Fibroblast of lung (primary cell): ENCODE measurements around the gene EFR3B. TPM values are rescaled to one million over a fixed set of nuclear protein-coding genes. Genes with fewer than 3 reads are reported as not detected.

ENCODE experiments used
- DNase-seq, 2 donors: peaks; one replicate each; pipeline versions ENCODE4 v3.0.0 to v3.0.0-alpha.2; 2010; ENCODE audit warnings: low read depth in 2 of 2
- H2AFZ ChIP-seq: 2 replicates; pipeline ENCODE4 v1.5.1; 2012; ENCODE audit warnings: low read length, control low read depth, inconsistent platforms
- H3K27ac ChIP-seq: 2 replicates; pipeline ENCODE4 v1.5.1; 2011; ENCODE audit warnings: low read length, control low read depth; ENCODE audit not compliant: insufficient read depth
- H3K27me3 ChIP-seq: 2 replicates; pipeline ENCODE4 v1.5.1; 2011; ENCODE audit warnings: mild to moderate bottlenecking, low read length; ENCODE audit not compliant: control insufficient read depth, insufficient read depth
- H3K36me3 ChIP-seq: 2 replicates; pipeline ENCODE4 v1.5.1; 2011; ENCODE audit warnings: low read length; ENCODE audit not compliant: control insufficient read depth, insufficient read depth
- H3K4me1 ChIP-seq: 2 replicates; pipeline ENCODE4 v1.5.1; 2011; ENCODE audit warnings: low read length; ENCODE audit not compliant: control insufficient read depth, insufficient read depth; ENCODE audit errors: extremely low read depth
- H3K4me2 ChIP-seq: 2 replicates; pipeline ENCODE4 v1.5.1; 2011; ENCODE audit warnings: low read length, control low read depth; ENCODE audit not compliant: insufficient read depth; ENCODE audit errors: extremely low read depth
- H3K4me3 ChIP-seq, 4 experiments: fragments of 200-600 bp in 1 of 4; sonication (generic) in 1 of 4; replicated peaks in 1 of 4; 2 replicates each; pipeline ENCODE4 v1.5.1; 2011 to 2016; ENCODE audit warnings: low read length in 4 of 4, low read depth in 3 of 4, mild to moderate bottlenecking in 3 of 4, control low read depth in 2 of 4, inconsistent platforms in 1 of 4, mixed read lengths in 1 of 4; ENCODE audit not compliant: insufficient read depth in 1 of 4; ENCODE audit errors: control extremely low read depth in 1 of 4
- H3K79me2 ChIP-seq: 2 replicates; pipeline ENCODE4 v1.5.1; 2012; ENCODE audit warnings: mild to moderate bottlenecking, low read length, inconsistent platforms; ENCODE audit not compliant: control insufficient read depth, insufficient read depth
- H3K9ac ChIP-seq: 2 replicates; pipeline ENCODE4 v1.5.1; 2011; ENCODE audit warnings: mild to moderate bottlenecking, low read length, control low read depth; ENCODE audit not compliant: insufficient read depth
- H3K9me3 ChIP-seq: 2 replicates; pipeline ENCODE4 v1.5.1; 2012; ENCODE audit warnings: low read depth, low read length; ENCODE audit not compliant: control insufficient read depth, insufficient read depth
- H4K20me1 ChIP-seq: 2 replicates; pipeline ENCODE4 v1.5.1; 2011; ENCODE audit warnings: low read length; ENCODE audit not compliant: control insufficient read depth, insufficient read depth; ENCODE audit errors: extremely low read depth
- EZH2 ChIP-seq: IDR thresholded peaks from 2 replicates; pipeline ENCODE4 v1.5.1; 2012; ENCODE audit warnings: low read length, control low read depth, mild to moderate bottlenecking; ENCODE audit errors: missing control alignments
- polyA plus RNA-seq, 2 donors: library from polyadenylated mRNA; depleted of rRNA in 1 of 2; stranded (reverse) in 1 of 2; unstranded in 1 of 2; fragments of >200 nt; gene quantifications; 2 replicates each; pipeline ENCODE4 v1.2.1, GENCODE V29; 2011 to 2012; ENCODE audit warnings: missing spikeins in 1 of 2
- total RNA-seq: library from RNA; depleted of rRNA; stranded (reverse); fragments of >200 nt; gene quantifications from 2 replicates; pipeline ENCODE4 v1.2.1, GENCODE V29; 2014
- TF ChIP-seq, protein P1 (sequence below), 2 donors: IDR thresholded peaks in 1 of 2; conservative IDR thresholded peaks in 1 of 2; 1 replicate in 1 of 2; 2 replicates in 1 of 2; pipeline ENCODE4 v1.5.1; 2011 to 2012; ENCODE audit warnings: low read length in 2 of 2, control low read depth in 1 of 2, inconsistent platforms in 1 of 2, low read depth in 1 of 2, mild to moderate bottlenecking in 1 of 2

EFR3B gene
- total and polyA plus RNA-seq, 2 donors (not counting 1 experiment from before 2014, with no cell fraction given): 0.03 to 0.50 TPM

DNA sequence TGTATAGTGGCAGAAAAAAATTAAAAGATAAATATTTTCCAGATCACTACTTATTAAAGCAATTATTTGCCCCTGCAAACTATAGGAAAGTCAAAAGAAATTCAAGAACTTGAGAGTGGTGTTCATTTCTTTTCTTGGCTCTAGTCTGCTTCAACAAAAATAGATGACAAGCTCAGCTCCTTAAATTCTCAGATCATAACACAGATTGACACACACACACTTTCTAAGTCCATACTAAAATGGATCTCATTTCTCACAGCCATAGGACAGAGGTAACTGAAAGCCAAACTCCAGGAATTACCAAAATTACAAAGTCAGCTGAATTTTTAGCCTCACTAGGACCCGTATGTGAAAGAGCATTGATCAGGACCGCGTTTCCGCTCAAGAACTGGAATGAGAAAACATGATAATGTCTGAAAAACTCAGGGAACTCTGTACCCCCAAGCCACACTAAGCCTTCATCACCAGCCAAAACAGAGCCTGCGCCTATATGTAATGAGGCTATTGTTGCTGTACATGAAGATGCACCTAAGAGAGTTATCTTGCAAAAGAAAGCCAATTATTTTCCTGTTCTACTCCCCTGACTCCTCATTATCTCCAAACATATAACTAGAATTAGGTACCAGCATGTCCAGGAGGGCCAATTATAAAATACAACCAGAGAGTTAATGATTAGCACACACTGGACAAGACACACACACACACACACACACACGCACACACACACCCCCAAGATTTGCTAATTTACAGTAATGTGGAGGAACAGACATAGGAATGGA lies 16.5 kb upstream of the EFR3B start:
- no peak overlapping the region for H3K9ac ChIP-seq
- no peaks in the 10 kb centered on the region for H3K4me1 ChIP-seq
- no peaks in the 10 kb centered on the region for H3K36me3 ChIP-seq
- no peak for DNase-seq
- H3K9me3 ChIP-seq: no peaks in the 10 kb centered on the region
- no peak overlapping the region for H3K4me3 ChIP-seq
- TF ChIP-seq EZH2: no peak
- no peak overlapping the region for H3K27ac ChIP-seq
- peaks cover 2% of the 10 kb centered on the region for H3K27me3 ChIP-seq
- H4K20me1 ChIP-seq: no peaks in the 10 kb centered on the region
- H3K79me2 ChIP-seq: no peaks in the 10 kb centered on the region
- no peak overlapping the region for H2AFZ ChIP-seq
- H3K4me2 ChIP-seq: no peak overlapping the region

DNA sequence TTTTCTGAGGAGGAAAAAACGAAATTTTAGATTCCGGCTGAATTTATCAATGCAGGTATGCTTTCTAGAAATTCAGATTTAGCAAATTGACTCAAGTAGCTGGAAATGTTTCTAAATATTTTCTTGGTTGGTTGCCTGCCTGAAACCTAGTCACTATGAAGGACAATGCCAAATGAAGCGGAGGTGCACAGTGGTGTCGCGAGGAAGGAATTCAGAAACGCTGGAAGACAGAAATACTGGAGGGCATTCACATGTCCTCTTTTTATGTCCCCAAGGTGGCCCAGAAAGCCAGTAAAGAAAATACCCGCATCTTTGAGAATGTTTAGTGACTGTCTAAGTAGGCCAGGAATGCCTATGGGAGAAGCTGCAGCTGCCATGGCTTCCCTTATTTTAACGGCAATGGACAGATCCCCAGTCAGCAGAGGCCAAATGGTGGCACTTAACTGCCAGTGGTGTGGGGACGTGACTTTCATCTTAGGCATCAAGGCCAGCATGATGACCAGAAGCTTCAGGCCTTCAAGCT lies 15.8 kb upstream of the EFR3B start:
- Histone ChIP-seq H3K4me1 (no peaks in the 10 kb centered on the region), H3K9ac (no peak overlapping the region), H2AFZ (no peak overlapping the region), H3K79me2 (no peaks in the 10 kb centered on the region), H3K4me2 (no peak overlapping the region), H4K20me1 (no peaks in the 10 kb centered on the region), H3K36me3 (no peaks in the 10 kb centered on the region), H3K27ac (no peak overlapping the region), H3K9me3 (no peaks in the 10 kb centered on the region), H3K27me3 (peaks cover 2% of the 10 kb centered on the region), H3K4me3 (no peak overlapping the region)
- TF ChIP-seq, protein P1, sequence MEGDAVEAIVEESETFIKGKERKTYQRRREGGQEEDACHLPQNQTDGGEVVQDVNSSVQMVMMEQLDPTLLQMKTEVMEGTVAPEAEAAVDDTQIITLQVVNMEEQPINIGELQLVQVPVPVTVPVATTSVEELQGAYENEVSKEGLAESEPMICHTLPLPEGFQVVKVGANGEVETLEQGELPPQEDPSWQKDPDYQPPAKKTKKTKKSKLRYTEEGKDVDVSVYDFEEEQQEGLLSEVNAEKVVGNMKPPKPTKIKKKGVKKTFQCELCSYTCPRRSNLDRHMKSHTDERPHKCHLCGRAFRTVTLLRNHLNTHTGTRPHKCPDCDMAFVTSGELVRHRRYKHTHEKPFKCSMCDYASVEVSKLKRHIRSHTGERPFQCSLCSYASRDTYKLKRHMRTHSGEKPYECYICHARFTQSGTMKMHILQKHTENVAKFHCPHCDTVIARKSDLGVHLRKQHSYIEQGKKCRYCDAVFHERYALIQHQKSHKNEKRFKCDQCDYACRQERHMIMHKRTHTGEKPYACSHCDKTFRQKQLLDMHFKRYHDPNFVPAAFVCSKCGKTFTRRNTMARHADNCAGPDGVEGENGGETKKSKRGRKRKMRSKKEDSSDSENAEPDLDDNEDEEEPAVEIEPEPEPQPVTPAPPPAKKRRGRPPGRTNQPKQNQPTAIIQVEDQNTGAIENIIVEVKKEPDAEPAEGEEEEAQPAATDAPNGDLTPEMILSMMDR (conservative IDR thresholded peaks at IDR 0.05 in 1 of 2, IDR thresholded peaks at IDR 0.05 in 1 of 2; ENCODE audit: low read depth in 1 of 2, low read length in 2 of 2): no peak
- TF ChIP-seq EZH2: no peak
- no peak for DNase-seq

DNA sequence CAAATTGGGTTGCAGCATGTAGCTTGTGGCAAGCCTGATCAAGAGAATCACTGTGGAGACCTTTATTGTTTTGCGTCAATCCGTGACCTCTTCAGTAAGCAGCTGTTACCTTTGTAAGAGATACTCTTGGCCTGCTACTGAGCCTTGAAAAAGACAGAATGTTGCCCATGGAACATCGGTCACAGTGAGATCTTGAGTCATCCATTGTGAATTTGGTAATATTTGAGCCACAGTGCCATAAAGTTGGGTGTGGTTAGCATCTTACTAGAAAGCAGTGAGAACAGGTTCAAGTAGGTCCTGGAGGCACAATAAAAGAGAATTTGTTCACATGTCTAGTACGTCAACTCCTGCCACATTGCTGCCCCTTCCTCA lies 12.7 kb upstream of the EFR3B start:
- no peaks in the 10 kb centered on the region for H3K9me3 ChIP-seq
- H4K20me1 ChIP-seq: no peaks in the 10 kb centered on the region
- peaks cover 2% of the 10 kb centered on the region for H3K27me3 ChIP-seq
- H3K9ac ChIP-seq: no peak overlapping the region
- H3K27ac ChIP-seq: no peak overlapping the region
- no peak overlapping the region for H2AFZ ChIP-seq
- no peaks in the 10 kb centered on the region for H3K79me2 ChIP-seq
- DNase-seq: no peak
- H3K36me3 ChIP-seq: no peaks in the 10 kb centered on the region
- TF ChIP-seq, protein P1 (conservative IDR thresholded peaks at IDR 0.05 in 1 of 2, IDR thresholded peaks at IDR 0.05 in 1 of 2; ENCODE audit: low read depth in 1 of 2, low read length in 2 of 2): no peak
- no peak for TF ChIP-seq EZH2
- no peaks in the 10 kb centered on the region for H3K4me1 ChIP-seq
- no peak overlapping the region for H3K4me3 ChIP-seq
- no peak overlapping the region for H3K4me2 ChIP-seq
